Measurements from ENCODE around the gene SETX. TPM values are rescaled to one million over a fixed set of nuclear protein-coding genes. Genes with fewer than 3 reads are reported as not detected.
"Not testable (repeated sequence)": the region's sequence is repeated elsewhere in the genome, so short reads cannot be mapped to it uniquely, and the experiment has no call there.

Gene SETX
- total and polyA plus RNA-seq, 11 donors, result 11.7 to 42.5 (median 27.5) TPM

GRCh38 chr9:132384376-132384775, 29.6 kb upstream of the SETX start:
- intact Hi-C loops (cut with DNase I), result no loop called here
- Histone ChIP-seq H3K36me3 (peaks cover 0 to 99% (median 83%) of the 10 kb centered on the region in 9 donors), H3K4me1 (peaks cover 0 to 10% (median 0%) of the 10 kb centered on the region in 12 donors), H3K9me3 (no peaks in the 10 kb centered on the region), H3K4me3 (no peak overlapping the region), H3K27me3 (no peaks in the 10 kb centered on the region), H3K27ac (no peak overlapping the region)
- ATAC-seq (no peak), DNase-seq (no peak)
- WGBS, 4 donors, result 92 to 95% (median 94%) methylated on average over 8 of the region's 8 CpGs
- TF ChIP-seq CTCF (IDR thresholded peaks at IDR 0.05) (no peak), POLR2A (IDR thresholded peaks at IDR 0.05) (no peak)

- ATAC-seq, result no peak
- Histone ChIP-seq H3K27ac (no peak overlapping the region), H3K27me3 (no peaks in the 10 kb centered on the region), H3K4me3 (no peak overlapping the region), H3K36me3 (peaks cover 0 to 99% (median 83%) of the 10 kb centered on the region in 9 donors), H3K9me3 (no peaks in the 10 kb centered on the region), H3K4me1 (peaks cover 0 to 10% (median 0%) of the 10 kb centered on the region in 12 donors)
- intact Hi-C loops (cut with DNase I), result no loop called here
- TF ChIP-seq CTCF (IDR thresholded peaks at IDR 0.05) (no peak), POLR2A (IDR thresholded peaks at IDR 0.05) (no peak)
- DNase-seq, result no peak
- 83 to 89% (median 88%) methylated on average over 10 of the region's 10 CpGs for WGBS, 4 donors
Measured at GRCh38 chr9:132383462-132383883, 28.7 kb upstream of the SETX start.

- Histone ChIP-seq H3K36me3 (peaks cover 0 to 85% (median 74%) of the 10 kb centered on the region in 9 donors), H3K27me3 (no peaks in the 10 kb centered on the region), H3K9me3 (no peaks in the 10 kb centered on the region), H3K4me1 (peaks cover 0 to 10% (median 0%) of the 10 kb centered on the region in 12 donors), H3K4me3 (peak overlapping the region in 1 of 12 donors; percentile 8), H3K27ac (peak overlapping the region in 1 of 12 donors; percentile 80)
- DNase-seq, result no peak
- no peak for TF ChIP-seq POLR2A (IDR thresholded peaks at IDR 0.05)
- TF ChIP-seq CTCF (IDR thresholded peaks at IDR 0.05), result no peak
- WGBS, 4 donors, result 88 to 94% (median 92%) methylated on average over 9 of the region's 9 CpGs
- intact Hi-C loops (cut with DNase I), result no loop called here
- peak in 1 of 4 donors; percentile 20 for ATAC-seq
Measured at GRCh38 chr9:132381966-132382541, 27.3 kb upstream of the SETX start.

- H3K4me3 ChIP-seq; intact Hi-C loops (cut with DNase I); H3K9me3 ChIP-seq; DNase-seq; H3K27me3 ChIP-seq; ATAC-seq; H3K27ac ChIP-seq: not testable (repeated sequence)
- Histone ChIP-seq H3K4me1 (peaks cover 0 to 13% (median 2%) of the 10 kb centered on the region in 12 donors), H3K36me3 (peaks cover 0 to 74% (median 62%) of the 10 kb centered on the region in 9 donors)
- WGBS, 4 donors, result 89 to 95% (median 94%) methylated on average over 3 of the region's 3 CpGs
Measured at GRCh38 chr9:132378416-132378815, 23.6 kb upstream of the SETX start.

GRCh38 chr9:132377769-132378168, 23.0 kb upstream of the SETX start:
- H3K27me3 ChIP-seq; intact Hi-C loops (cut with DNase I); H3K4me3 ChIP-seq; H3K27ac ChIP-seq; H3K9me3 ChIP-seq; DNase-seq; ATAC-seq: not testable (repeated sequence)
- WGBS, 4 donors, result 80 to 97% (median 95%) methylated on average over 2 of the region's 2 CpGs
- Histone ChIP-seq H3K36me3 (peaks cover 0 to 67% (median 60%) of the 10 kb centered on the region in 9 donors), H3K4me1 (peaks cover 0 to 16% (median 7%) of the 10 kb centered on the region in 12 donors)

Measured in heart left ventricle (tissue), 16 donors.